Right atrium auricular region (tissue), 2 donors: ENCODE data around the gene DEFB119. TPM values are rescaled to one million over a fixed set of nuclear protein-coding genes. Genes with fewer than 3 reads are reported as not detected.

Experiments
- DNase-seq: peaks from one replicate; pipeline ENCODE4 v3.0.0-alpha.2; 2019; ENCODE audit warnings: low spot score
- H3K27ac ChIP-seq, 2 donors: fragments of 200-600 bp; sonication (generic); 1 replicate in 1 of 2; 2 replicates in 1 of 2; pipeline ENCODE4 v1.5.1; 2016 to 2019
- H3K27me3 ChIP-seq, 2 donors: fragments of 200-600 bp; sonication (generic); one replicate each; pipeline versions ENCODE4 v1.5.1 to v1.6.0; 2017 to 2019
- H3K36me3 ChIP-seq: fragments of 200-600 bp; sonication (generic); one replicate; pipeline ENCODE4 v1.5.1; 2016
- H3K4me1 ChIP-seq, 2 donors: fragments of 200-600 bp; sonication (generic); one replicate each; pipeline versions ENCODE4 v1.5.1 to v1.6.0; 2017 to 2019
- H3K4me3 ChIP-seq, 2 donors: fragments of 200-600 bp; sonication (generic); 1 replicate in 1 of 2; 2 replicates in 1 of 2; pipeline ENCODE4 v1.5.1; 2017 to 2019; ENCODE audit warnings: mild to moderate bottlenecking in 1 of 2, moderate library complexity in 1 of 2
- H3K9me3 ChIP-seq, 2 donors: fragments of 200-600 bp; sonication (generic); one replicate each; pipeline ENCODE4 v1.5.1; 2019
- total RNA-seq, 2 donors: library from RNA; depleted of rRNA; stranded (reverse); fragments of >200 nt; gene quantifications; one replicate each; pipeline ENCODE4 v1.1.0, GENCODE V29; 2016
- TF ChIP-seq, protein P1 (sequence below), 2 donors: fragments of 200-600 bp; sonication (generic); IDR thresholded peaks; one replicate each; pipeline ENCODE4 v1.5.1; 2019; ENCODE audit warnings: antibody characterized with exemption in 2 of 2

Gene DEFB119
- total RNA-seq, 2 donors from 2014 or later: not detected

DNA sequence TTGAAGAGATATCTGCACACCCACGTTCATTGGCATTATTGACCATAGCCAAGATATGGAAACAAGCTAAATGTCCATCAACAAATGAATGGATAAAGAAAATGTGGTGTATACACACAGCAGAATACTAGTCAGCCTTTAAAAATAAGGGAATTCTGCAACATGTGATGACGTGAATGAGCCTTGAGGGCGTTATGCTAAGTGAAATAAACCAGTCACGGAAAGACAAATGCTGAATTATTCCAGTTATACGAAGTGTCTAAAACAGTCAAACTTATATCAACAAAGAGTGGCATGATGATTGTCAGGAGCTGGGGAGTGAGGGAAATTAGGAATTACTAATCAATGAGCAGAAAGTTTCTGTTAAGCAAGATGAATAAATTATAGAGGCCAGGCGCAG is 24.0 kb upstream of the DEFB119 start:
- Histone ChIP-seq H3K27me3 (no peaks in the 10 kb centered on the region), H3K36me3 (no peaks in the 10 kb centered on the region), H3K4me1 (no peaks in the 10 kb centered on the region), H3K4me3 (no peak overlapping the region), H3K27ac (no peak overlapping the region), H3K9me3 (no peaks in the 10 kb centered on the region)
- TF ChIP-seq, protein P1, sequence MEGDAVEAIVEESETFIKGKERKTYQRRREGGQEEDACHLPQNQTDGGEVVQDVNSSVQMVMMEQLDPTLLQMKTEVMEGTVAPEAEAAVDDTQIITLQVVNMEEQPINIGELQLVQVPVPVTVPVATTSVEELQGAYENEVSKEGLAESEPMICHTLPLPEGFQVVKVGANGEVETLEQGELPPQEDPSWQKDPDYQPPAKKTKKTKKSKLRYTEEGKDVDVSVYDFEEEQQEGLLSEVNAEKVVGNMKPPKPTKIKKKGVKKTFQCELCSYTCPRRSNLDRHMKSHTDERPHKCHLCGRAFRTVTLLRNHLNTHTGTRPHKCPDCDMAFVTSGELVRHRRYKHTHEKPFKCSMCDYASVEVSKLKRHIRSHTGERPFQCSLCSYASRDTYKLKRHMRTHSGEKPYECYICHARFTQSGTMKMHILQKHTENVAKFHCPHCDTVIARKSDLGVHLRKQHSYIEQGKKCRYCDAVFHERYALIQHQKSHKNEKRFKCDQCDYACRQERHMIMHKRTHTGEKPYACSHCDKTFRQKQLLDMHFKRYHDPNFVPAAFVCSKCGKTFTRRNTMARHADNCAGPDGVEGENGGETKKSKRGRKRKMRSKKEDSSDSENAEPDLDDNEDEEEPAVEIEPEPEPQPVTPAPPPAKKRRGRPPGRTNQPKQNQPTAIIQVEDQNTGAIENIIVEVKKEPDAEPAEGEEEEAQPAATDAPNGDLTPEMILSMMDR (IDR thresholded peaks at IDR 0.05): no peak
- no peak for DNase-seq

DNA sequence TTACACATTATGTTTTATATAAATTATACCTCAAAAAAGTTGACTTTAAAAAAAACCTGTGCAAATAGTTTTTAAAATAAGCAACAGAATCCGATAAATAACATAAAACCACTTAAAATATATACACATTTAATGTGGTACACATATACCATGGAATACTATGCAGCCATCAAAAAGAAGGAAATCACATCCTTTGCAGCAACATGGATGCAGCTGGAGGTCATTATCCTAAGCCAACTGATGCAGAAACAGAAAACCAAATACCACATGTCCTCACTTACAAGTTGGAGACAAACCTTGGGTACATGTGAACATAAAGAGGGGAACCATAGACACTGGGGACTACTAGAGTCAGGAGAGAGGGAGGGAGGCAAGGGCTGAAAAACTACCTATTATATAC is 19.6 kb upstream of the DEFB119 start:
- no peaks in the 10 kb centered on the region for H3K27me3 ChIP-seq
- TF ChIP-seq, protein P1 (IDR thresholded peaks at IDR 0.05): no peak
- H3K36me3 ChIP-seq: no peaks in the 10 kb centered on the region
- no peaks in the 10 kb centered on the region for H3K9me3 ChIP-seq
- H3K4me1 ChIP-seq: no peaks in the 10 kb centered on the region
- no peak overlapping the region for H3K27ac ChIP-seq
- H3K4me3 ChIP-seq: no peak overlapping the region
- no peak for DNase-seq

DNA sequence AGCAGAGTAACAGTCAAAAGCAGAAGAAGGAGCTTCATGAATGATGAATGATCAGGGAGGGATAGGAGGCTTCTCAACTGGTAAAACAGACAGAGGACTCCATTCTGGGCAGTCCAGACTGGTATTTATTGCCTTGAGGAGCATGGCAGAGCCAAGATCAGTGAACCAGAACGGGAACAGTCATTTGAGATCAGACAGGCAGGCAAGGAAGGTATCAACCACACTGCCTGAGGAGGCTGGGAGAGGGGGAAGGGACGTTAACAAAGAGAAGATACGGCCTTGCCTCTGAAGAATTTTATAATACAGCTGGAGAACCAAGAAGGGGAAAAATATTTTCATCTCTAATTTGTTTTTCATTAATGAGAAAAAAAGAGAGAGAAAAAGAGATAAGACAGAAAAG is 15.7 kb upstream of the DEFB119 start, which contains the start of gene DEFB121:
TSS of gene DEFB121 (minus strand) at position 101 of the 400 bp plus-strand sequence. CDS start at position 38, 63 bp downstream.
- no peaks in the 10 kb centered on the region for H3K27me3 ChIP-seq
- DNase-seq: no peak
- H3K36me3 ChIP-seq: no peaks in the 10 kb centered on the region
- H3K9me3 ChIP-seq: no peaks in the 10 kb centered on the region
- no peak within 1 kb of the TSS for H3K4me3 ChIP-seq
- TF ChIP-seq, protein P1 (IDR thresholded peaks at IDR 0.05): no peak
- H3K4me1 ChIP-seq: no peaks in the 10 kb centered on the region
- no peak within 1 kb of the TSS for H3K27ac ChIP-seq

DNA sequence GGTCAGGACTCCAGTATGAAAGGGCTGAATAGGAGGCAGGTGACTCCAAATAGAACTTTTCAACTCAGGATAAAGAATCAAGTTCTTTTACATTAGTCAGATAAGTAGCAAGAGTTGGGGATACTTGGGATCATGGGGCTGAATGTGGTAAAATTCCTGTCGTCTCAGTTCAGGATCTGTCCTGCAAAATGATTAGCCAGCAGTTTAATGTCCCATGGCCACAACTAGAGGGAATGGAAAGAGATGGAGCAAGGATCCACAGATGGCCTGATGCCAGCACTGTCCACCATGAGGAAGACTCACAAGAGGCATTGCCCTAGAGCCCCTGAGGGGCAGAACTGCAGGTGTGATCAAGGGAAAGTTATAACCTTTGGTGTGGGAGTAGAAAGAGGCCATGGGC is 13.5 kb upstream of the DEFB119 start:
- Histone ChIP-seq H3K27ac (no peak overlapping the region), H3K4me1 (no peaks in the 10 kb centered on the region), H3K27me3 (no peaks in the 10 kb centered on the region), H3K4me3 (no peak overlapping the region), H3K36me3 (no peaks in the 10 kb centered on the region), H3K9me3 (no peaks in the 10 kb centered on the region)
- TF ChIP-seq, protein P1 (IDR thresholded peaks at IDR 0.05): no peak
- DNase-seq: no peak

DNA sequence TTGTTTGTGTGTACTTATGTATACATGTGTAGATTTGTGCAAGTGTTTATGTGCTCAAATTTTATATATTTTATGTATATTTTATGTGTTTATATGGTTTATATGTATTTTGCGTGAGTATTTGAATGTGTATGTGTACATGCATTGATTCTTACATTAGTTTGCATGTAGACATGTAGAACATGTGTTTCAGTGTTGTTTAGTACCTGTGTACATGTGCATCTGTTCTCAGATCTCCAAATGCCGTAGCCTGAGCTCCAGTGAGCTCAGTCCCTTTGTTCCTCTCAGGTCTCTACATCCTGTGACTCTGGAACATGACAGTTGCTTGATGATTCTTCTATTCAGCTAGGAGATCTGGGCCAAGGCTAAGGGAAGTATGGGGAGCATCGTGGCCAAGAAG is 4.5 kb upstream of the DEFB119 start:
- Histone ChIP-seq H3K36me3 (no peaks in the 10 kb centered on the region), H3K27me3 (no peaks in the 10 kb centered on the region), H3K4me3 (no peak overlapping the region), H3K9me3 (no peaks in the 10 kb centered on the region), H3K4me1 (no peaks in the 10 kb centered on the region), H3K27ac (no peak overlapping the region)
- no peak for DNase-seq
- TF ChIP-seq, protein P1 (IDR thresholded peaks at IDR 0.05): no peak

DNA sequence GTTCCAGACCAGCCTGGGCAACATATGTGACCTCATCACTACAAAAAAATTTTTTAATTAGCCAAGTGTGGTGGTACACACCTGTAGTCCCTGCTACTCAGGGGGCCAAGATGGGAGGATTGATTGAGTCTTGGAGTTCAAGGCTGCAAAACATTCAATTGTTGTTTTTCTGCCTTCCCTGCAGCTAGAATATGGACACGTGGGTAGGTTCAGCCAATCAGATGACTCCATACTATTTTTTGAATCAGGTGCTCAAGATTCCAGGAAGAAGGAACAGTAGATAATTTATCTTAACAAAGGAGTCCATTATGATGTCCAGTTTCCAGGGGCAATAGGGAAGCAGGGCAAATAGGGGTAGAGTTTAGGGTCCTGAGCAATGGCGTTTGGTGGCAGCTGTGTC is 2.4 kb upstream of the DEFB119 start:
- H3K4me1 ChIP-seq: no peaks in the 10 kb centered on the region
- no peaks in the 10 kb centered on the region for H3K9me3 ChIP-seq
- no peaks in the 10 kb centered on the region for H3K27me3 ChIP-seq
- DNase-seq: no peak
- no peak overlapping the region for H3K4me3 ChIP-seq
- H3K27ac ChIP-seq: no peak overlapping the region
- H3K36me3 ChIP-seq: no peaks in the 10 kb centered on the region
- TF ChIP-seq, protein P1 (IDR thresholded peaks at IDR 0.05): no peak
